NB4 (cell line): Measurements from ENCODE around the gene ETV6.

Experiments used
- CTCF ChIP-seq: IDR thresholded peaks from one replicate; pipeline ENCODE4 v1.5.1; 2012; ENCODE audit warnings: low read depth, low read length
- MAX ChIP-seq: IDR thresholded peaks from 2 replicates; pipeline ENCODE4 v1.6.1; 2011; ENCODE audit warnings: low read depth, low read length
- POLR2A ChIP-seq: IDR thresholded peaks from 2 replicates; pipeline ENCODE4 v1.6.1; 2011; ENCODE audit warnings: mild to moderate bottlenecking; ENCODE audit not compliant: insufficient read length; ENCODE audit errors: extremely low read depth

GRCh38 chr12:11801643-11802042, 152.2 kb downstream of the ETV6 start:
- no peak for TF ChIP-seq MAX
- TF ChIP-seq POLR2A: no peak
- no peak for TF ChIP-seq CTCF
